Measurements from ENCODE around the gene URAD.

- no peak for TF ChIP-seq CTCF (IDR thresholded peaks at IDR 0.05)
- TF ChIP-seq POLR2A (IDR thresholded peaks at IDR 0.05): no peak
- TF ChIP-seq EP300 (IDR thresholded peaks at IDR 0.05; ENCODE audit: low read depth): no peak
These were observed 8.7 kb downstream of the URAD start for GRCh38 chr13:27979765-27980279.

Measured in transverse colon (tissue), 3 donors.